ENCODE data around the gene DGUOK. TPM values are rescaled to one million over a fixed set of nuclear protein-coding genes. Genes with fewer than 3 reads are reported as not detected.

The DGUOK gene
- total RNA-seq, 2 experiments from 2014 or later = 71.5 to 72.1 TPM

DNA sequence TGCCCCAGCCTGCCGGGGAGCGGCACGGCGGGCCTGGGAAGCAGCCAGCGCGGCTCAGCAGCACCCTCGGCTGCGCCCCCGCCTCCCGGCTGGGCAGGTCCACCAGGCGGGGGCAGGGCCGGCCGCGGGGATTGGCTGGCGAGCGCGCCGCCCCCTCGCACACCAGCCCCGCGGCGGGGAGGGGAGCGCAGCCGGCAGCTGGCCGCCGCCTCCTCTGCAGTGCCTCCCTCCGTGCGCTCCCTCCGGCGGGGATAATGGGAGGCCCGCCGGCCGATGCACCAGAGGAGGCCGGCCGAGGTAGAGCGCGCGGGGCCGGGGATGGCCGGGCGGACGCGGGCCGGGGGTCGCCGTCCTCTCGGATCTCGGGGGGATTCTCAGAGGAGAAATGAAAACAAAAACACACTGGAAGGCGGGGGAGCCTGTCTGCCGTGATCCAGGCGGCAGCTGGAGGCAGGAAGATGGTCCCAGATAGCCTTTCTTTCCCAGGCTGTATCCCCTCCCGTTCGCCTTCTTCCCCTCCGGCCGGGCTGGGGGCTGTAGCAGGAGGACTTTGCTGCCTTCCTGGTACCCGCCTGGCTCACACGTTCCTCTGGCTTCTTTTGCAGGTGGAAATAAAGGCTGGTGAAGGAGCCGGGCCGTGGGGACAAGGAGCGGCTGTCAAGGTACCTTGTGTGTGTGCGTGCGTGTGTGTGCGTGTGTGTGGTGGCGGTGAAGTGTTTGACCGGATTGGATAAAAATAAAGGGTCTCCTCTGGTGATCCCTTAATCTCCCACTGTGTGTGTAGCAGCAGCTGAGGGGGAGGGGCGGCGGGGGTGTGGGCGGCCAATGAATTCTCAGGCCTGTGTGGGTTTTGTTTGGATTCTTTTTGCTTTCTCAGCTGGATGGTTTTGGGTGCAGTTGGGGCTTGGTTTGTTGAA lies 76.1 kb downstream of the DGUOK start:
- Mint-ChIP-seq H3K4me1 (ENCODE audit: low read depth) (peaks cover 37% of the 10 kb centered on the region), H3K4me3 (peak overlapping the region; percentile 73), H3K36me3 (ENCODE audit: low read depth) (no peaks in the 10 kb centered on the region), H3K9me3 (ENCODE audit: insufficient read depth) (no peaks in the 10 kb centered on the region), H3K27me3 (ENCODE audit: low read depth) (no peaks in the 10 kb centered on the region), H3K27ac (peak overlapping the region; percentile 26)
- ATAC-seq (peak; percentile 98), DNase-seq (peak; percentile 78)
- ChIA-PET CTCF (interaction anchor here (1.1 to 4.2 kb wide), 4 partner anchors 15 to 176 kb away, joined by 3 to 18 read pairs (median 4); no protein-coding TSS in a partner anchor), POLR2A (interaction anchor here (0.6 to 1.6 kb wide), 3 partner anchors 164 to 176 kb away, joined by 3 read pairs; no protein-coding TSS in a partner anchor)

DNA sequence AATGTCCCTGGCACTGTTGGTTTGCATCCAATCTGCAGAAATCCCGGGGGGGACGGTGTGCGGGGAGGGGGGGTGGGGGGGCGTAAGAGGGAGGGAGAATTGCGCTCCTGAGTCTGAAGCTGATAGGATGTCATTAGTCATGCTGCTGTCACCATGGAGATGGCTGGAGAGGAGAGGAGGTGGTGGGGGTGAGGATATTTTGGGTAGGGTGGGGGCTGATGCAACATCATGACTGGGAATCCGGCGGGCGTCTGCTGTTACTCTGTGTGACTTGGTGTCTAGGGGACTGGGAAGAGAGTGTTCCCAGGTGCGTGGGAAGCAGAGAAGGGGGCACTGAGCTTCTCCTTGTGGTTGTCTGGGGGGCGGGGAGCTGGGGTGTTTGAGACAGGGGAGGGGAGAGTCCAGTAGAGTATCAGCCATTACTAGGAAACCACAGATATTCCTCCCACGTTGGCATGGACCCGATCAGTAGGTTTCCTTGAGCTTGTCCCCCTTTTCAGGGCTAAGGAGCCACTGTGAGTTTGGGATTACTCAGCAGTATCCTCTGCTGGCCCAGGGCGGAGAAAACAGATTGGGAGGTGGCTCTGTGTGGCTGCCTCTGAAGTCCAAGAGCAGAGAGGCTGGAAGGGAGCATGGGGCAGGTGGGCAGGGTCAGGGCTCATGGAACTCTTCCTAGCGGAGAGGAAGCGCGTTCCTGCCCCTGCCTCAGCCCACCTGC lies 77.0 kb downstream of the DGUOK start:
- no peaks in the 10 kb centered on the region for H3K27me3 Mint-ChIP-seq (ENCODE audit: low read depth)
- no peak overlapping the region for H3K27ac Mint-ChIP-seq
- no peak overlapping the region for H3K4me3 Mint-ChIP-seq
- ATAC-seq (no peak), DNase-seq (no peak)
- ChIA-PET POLR2A (interaction anchor here (0.9 to 1.2 kb wide), 2 partner anchors 28 to 175 kb away, joined by 3 to 4 read pairs; no protein-coding TSS in a partner anchor), CTCF (interaction anchor here (0.6 to 4.2 kb wide), 4 partner anchors 16 to 177 kb away, joined by 3 to 18 read pairs (median 4); no protein-coding TSS in a partner anchor)
- H3K4me1 Mint-ChIP-seq (ENCODE audit: low read depth) = peaks cover 30% of the 10 kb centered on the region
- H3K9me3 Mint-ChIP-seq (ENCODE audit: insufficient read depth) = no peaks in the 10 kb centered on the region
- no peaks in the 10 kb centered on the region for H3K36me3 Mint-ChIP-seq (ENCODE audit: low read depth)

DNA sequence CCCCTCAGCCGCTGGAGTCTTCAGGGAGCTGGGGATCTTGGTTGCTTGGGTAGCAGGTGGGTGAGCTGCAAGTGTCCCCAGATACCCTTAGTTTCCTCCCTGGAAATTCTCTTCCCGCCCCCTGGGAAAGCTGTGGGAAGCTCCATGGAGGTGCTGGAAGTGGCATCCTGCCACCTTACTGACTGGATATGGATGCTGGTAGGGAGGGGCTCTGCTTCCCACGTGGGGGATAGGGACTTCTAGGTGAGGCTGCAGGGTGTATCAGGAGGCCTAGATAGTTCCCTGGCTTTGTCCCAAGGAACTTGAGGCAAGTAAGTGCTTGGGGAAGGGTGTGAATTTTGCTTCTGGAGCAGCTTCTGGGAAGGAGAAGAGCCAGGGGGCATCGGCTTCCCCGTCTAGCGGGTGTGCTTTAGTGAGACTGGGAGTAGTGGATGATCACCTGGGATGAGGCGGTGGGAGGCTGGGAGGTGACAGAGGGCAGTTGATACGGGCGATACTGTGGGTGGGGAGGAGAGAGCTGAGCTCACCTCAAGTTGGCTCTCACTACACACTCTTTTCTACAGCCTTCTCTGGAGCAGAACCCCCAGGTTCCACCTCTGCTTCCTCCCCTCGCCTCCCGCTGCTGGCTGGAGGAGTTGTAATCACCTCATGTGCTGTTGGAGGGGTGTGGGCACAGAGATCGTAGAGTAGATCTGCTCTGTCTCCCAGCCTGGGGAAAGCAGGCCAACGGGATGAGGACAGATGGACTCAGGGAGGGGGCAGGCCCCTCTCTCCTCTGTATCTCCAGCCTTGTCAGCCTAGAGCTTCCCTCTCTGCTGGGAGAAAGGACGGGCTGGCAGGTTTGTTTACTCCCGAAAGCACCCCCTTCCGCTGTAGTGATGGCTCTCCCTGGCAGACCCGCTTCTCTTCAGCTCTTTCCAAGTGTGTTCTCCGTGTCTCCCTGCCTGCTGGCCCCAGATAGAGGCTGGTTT lies 77.8 kb downstream of the DGUOK start:
- Mint-ChIP-seq H3K4me1 (ENCODE audit: low read depth) (peaks cover 25% of the 10 kb centered on the region), H3K27me3 (ENCODE audit: low read depth) (no peaks in the 10 kb centered on the region), H3K36me3 (ENCODE audit: low read depth) (peaks cover under 1% of the 10 kb centered on the region), H3K27ac (no peak overlapping the region), H3K9me3 (ENCODE audit: insufficient read depth) (no peaks in the 10 kb centered on the region), H3K4me3 (no peak overlapping the region)
- DNase-seq (no peak), ATAC-seq (no peak)
- ChIA-PET CTCF (interaction anchor here (0.6 to 1.4 kb wide), 5 partner anchors 22 to 178 kb away, joined by 3 to 4 read pairs (median 3); no protein-coding TSS in a partner anchor), POLR2A (interaction anchor here (0.9 to 1.2 kb wide), 3 partner anchors 16 to 174 kb away, joined by 3 to 4 read pairs (median 4); no protein-coding TSS in a partner anchor)

DNA sequence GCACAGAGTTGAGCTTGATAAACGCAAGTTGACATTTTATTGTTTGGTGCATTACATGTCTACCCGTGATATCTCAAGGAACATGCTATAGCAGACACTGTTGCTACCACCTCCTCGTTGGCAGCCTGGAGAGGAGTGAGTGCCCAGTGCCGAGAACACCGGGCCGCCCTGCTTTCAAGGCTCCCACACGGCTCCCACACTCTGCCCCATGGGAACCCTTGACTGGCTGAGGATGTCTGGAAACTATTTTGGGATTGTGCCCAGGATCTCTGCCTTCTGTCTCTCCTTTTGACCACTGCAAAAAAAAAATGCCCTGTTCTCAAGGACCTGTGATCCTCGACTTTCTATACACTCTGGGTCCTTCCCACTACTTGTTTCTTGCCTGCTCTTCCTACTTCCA lies 79.1 kb downstream of the DGUOK start:
- Mint-ChIP-seq H3K27me3 (ENCODE audit: low read depth) (no peaks in the 10 kb centered on the region), H3K4me3 (no peak overlapping the region), H3K27ac (no peak overlapping the region), H3K36me3 (ENCODE audit: low read depth) (peaks cover 2% of the 10 kb centered on the region), H3K4me1 (ENCODE audit: low read depth) (peaks cover 27% of the 10 kb centered on the region), H3K9me3 (ENCODE audit: insufficient read depth) (no peaks in the 10 kb centered on the region)
- ATAC-seq = no peak
- DNase-seq = no peak
- ChIA-PET POLR2A (no interaction called here), CTCF (interaction anchor here (0.7 kb wide), 1 partner anchor 30 kb away, joined by 3 read pairs; no protein-coding TSS in a partner anchor)

DNA sequence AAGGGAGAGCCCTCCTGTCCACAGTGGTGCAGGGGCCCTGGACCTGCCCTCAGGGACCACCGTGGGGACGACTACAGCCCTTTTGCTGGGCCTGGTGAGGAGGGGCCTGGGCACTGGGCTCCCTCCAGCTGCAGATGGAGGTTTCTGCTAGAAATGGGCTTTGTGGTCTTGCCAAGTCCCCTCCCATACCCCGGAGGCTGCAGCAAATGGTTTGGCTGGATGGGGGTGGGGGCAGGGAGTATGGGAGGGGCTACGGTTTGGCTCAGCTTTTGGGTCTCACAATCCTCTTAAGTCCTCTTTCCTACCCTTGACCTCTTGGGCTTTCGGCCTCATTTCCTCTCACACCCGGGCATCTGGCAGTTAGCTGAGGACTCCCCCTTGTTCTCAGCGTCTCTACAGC lies 79.8 kb downstream of the DGUOK start:
- no peak overlapping the region for H3K4me3 Mint-ChIP-seq
- peaks cover 21% of the 10 kb centered on the region for H3K4me1 Mint-ChIP-seq (ENCODE audit: low read depth)
- no peak for ATAC-seq
- no peaks in the 10 kb centered on the region for H3K9me3 Mint-ChIP-seq (ENCODE audit: insufficient read depth)
- no peak for DNase-seq
- ChIA-PET POLR2A (no interaction called here), CTCF (no interaction called here)
- H3K27me3 Mint-ChIP-seq (ENCODE audit: low read depth) = no peaks in the 10 kb centered on the region
- peaks cover 2% of the 10 kb centered on the region for H3K36me3 Mint-ChIP-seq (ENCODE audit: low read depth)
- H3K27ac Mint-ChIP-seq = no peak overlapping the region

DNA sequence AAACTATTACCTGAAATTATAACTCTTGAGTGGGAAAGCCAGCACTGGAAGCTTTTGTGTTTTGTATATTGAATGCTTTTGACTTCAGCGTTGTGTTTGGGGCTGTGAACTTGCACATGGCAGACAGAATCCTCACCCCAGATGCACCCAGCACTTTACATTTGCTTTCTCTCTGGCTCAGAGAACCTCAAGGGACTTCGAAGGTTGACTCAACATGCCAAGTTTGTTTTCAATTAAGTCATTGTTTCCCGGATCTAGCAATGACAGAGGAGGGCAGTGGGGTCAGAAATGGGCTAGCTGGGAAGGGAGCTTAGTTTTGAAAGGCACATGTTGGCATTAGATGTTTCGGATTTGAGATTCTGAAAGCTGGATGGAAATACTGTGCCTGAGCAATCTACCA lies 80.4 kb downstream of the DGUOK start:
- no peak overlapping the region for H3K27ac Mint-ChIP-seq
- H3K4me1 Mint-ChIP-seq (ENCODE audit: low read depth) = peaks cover 15% of the 10 kb centered on the region
- ATAC-seq (no peak), DNase-seq (no peak)
- H3K36me3 Mint-ChIP-seq (ENCODE audit: low read depth) = peaks cover 2% of the 10 kb centered on the region
- H3K4me3 Mint-ChIP-seq = no peak overlapping the region
- H3K9me3 Mint-ChIP-seq (ENCODE audit: insufficient read depth) = no peaks in the 10 kb centered on the region
- ChIA-PET POLR2A (no interaction called here), CTCF (no interaction called here)
- no peaks in the 10 kb centered on the region for H3K27me3 Mint-ChIP-seq (ENCODE audit: low read depth)

DNA sequence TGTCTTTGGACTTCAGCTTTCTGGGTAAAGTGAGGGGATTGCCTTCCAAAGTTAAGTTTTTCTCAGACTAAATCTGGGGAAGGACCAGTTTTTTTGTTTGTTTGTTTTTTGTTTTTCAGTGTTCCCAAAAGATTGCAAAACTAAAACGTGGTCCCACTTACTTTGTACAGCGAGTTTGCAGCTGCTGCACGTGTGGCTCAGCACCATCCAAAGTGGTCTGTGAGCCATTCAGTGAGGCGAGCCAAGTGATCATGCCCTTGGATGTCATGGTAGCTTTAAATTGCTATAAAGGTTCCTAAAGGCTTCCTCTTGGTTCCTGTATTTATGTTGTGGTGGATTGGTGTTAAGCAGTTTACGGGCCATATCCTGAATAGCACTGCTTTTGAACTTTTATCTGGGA lies 81.0 kb downstream of the DGUOK start:
- Mint-ChIP-seq H3K4me1 (ENCODE audit: low read depth) (peaks cover 15% of the 10 kb centered on the region), H3K27ac (no peak overlapping the region)

More for the DNA sequence above, 81.0 kb downstream of the DGUOK start:
- Mint-ChIP-seq H3K9me3 (ENCODE audit: insufficient read depth) (no peaks in the 10 kb centered on the region), H3K4me3 (no peak overlapping the region), H3K27me3 (ENCODE audit: low read depth) (no peaks in the 10 kb centered on the region), H3K36me3 (ENCODE audit: low read depth) (peaks cover 2% of the 10 kb centered on the region)
- ATAC-seq = no peak
- no peak for DNase-seq
- ChIA-PET CTCF (no interaction called here), POLR2A (no interaction called here)

Other genes starting within 250 kb of the DGUOK start
- gene TPRKB, start 189.5 kb upstream of the DGUOK start, total RNA-seq = 10 to 100 TPM; 43.7 to 50.0 TPM
- 10 to 100 TPM; 24.3 to 25.6 TPM for gene DUSP11, start 146.8 kb upstream of the DGUOK start, total RNA-seq
- not detected for gene C2orf78, start 142.7 kb upstream of the DGUOK start, total RNA-seq
- gene STAMBP, start 97.9 kb upstream of the DGUOK start, total RNA-seq = 10 to 100 TPM; 33.6 to 34.9 TPM
- under 1 TPM in 1 of 2 experiments, not detected in 1; 0.81 TPM for gene ACTG2, start 33.9 kb upstream of the DGUOK start, total RNA-seq
- gene TET3, start 58.0 kb downstream of the DGUOK start, total RNA-seq = 10 to 100 TPM; 20.4 to 20.9 TPM
- gene BOLA3, start 221.0 kb downstream of the DGUOK start, total RNA-seq = 10 to 100 TPM; 79.7 to 85.4 TPM